Measurements from ENCODE around the gene SCN2A.

DNA sequence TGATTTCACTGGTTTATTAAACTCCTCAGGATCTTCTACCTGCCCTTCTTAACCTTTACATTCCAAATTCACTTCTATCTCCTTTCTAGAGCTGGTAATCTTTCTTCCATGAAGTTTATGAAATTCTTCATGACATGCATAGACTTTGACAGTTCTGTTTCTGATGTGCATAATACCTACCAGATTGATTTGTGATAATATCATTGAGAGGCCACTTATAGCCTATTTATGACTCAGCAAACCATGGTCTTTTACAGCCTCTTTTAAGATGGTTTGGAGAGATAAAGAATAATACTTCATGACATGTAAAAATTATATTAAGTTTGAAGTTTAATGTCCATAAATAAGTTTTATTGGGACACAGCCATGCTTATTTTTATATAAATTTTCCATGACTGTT, 14.0 kb downstream of the SCN2A start:
- no peak for TF ChIP-seq BHLHE40 (IDR thresholded peaks at IDR 0.05; ENCODE audit: borderline replicate concordance)
- no peak for TF ChIP-seq TARDBP (IDR thresholded peaks at IDR 0.05)
- TF ChIP-seq, protein P1, sequence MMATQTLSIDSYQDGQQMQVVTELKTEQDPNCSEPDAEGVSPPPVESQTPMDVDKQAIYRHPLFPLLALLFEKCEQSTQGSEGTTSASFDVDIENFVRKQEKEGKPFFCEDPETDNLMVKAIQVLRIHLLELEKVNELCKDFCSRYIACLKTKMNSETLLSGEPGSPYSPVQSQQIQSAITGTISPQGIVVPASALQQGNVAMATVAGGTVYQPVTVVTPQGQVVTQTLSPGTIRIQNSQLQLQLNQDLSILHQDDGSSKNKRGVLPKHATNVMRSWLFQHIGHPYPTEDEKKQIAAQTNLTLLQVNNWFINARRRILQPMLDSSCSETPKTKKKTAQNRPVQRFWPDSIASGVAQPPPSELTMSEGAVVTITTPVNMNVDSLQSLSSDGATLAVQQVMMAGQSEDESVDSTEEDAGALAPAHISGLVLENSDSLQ (IDR thresholded peaks at IDR 0.05), result no peak
- no peak for TF ChIP-seq HDGF (IDR thresholded peaks at IDR 0.05; ENCODE audit: borderline replicate concordance)
- no peak for TF ChIP-seq ARNT (IDR thresholded peaks at IDR 0.05)
- no peak for TF ChIP-seq SP1 (IDR thresholded peaks at IDR 0.05)
